Panc1 (cell line): ENCODE results near the gene ABI1. TPM values are rescaled to one million over a fixed set of nuclear protein-coding genes. Genes with fewer than 3 reads are reported as not detected.
A peak's percentile ranks its signal among the peaks of the same experiment; 100 is the strongest.
"Not testable (repeated sequence)": the region's sequence is repeated elsewhere in the genome, so short reads cannot be mapped to it uniquely, and the experiment has no call there.

ENCODE experiments used
- ATAC-seq: fragments of 200-7000 bp; cut with Tn5 transposase; 2 replicates; pipeline ENCODE4 v1.9.1; 2020; ENCODE audit warnings: mild to moderate bottlenecking, moderate library complexity
- BruUV-seq: library from RNA; stranded (reverse); fragments of 400-500 nt; replicated peaks from 2 replicates; lab custom pipeline; 2021; lab: Mats Ljungman, UMichigan
- CTCF ChIA-PET: fragments of 300-600 bp; sonication (Branson Sonifier 250); formaldehyde crosslinking; loops from one replicate; lab custom pipeline; 2022; ENCODE audit warnings: antibody characterized with exemption; lab: Charles Lee
- POLR2A ChIA-PET: fragments of 300-600 bp; sonication (Branson Sonifier 250); formaldehyde crosslinking; loops from one replicate; lab custom pipeline; 2022; ENCODE audit warnings: antibody characterized with exemption; lab: Charles Lee
- DNase-seq: peaks from one replicate; pipeline ENCODE4 v3.0.0-alpha.2; 2010; ENCODE audit warnings: low read depth, low spot score
- H3K27ac ChIP-seq: 2 replicates; pipeline ENCODE4 v1.5.1; 2011; ENCODE audit warnings: mild to moderate bottlenecking, low read length, inconsistent platforms
- H3K27me3 ChIP-seq: fragments of 200-500 bp; sonication (Bioruptor generic); 2 replicates; pipeline ENCODE4 v1.6.0; 2014; ENCODE audit warnings: low read length, inconsistent platforms; ENCODE audit not compliant: control insufficient read depth, insufficient read depth
- H3K36me3 ChIP-seq: fragments of 200-500 bp; sonication (Bioruptor generic); 2 replicates; pipeline ENCODE4 v1.5.1; 2014; ENCODE audit warnings: inconsistent platforms, mild to moderate bottlenecking, low read length, moderate library complexity; ENCODE audit not compliant: control insufficient read depth, insufficient read depth
- H3K4me1 ChIP-seq: 2 replicates; pipeline ENCODE4 v1.5.1; 2011; ENCODE audit warnings: inconsistent platforms, mild to moderate bottlenecking, low read length, moderate library complexity; ENCODE audit not compliant: control insufficient read depth, insufficient read depth
- H3K4me3 ChIP-seq, 2 experiments: 2 replicates each; pipeline ENCODE4 v1.5.1; 2011 to 2012; ENCODE audit warnings: low read depth in 2 of 2, low read length in 2 of 2, mild to moderate bottlenecking in 2 of 2, inconsistent platforms in 1 of 2, moderate library complexity in 1 of 2
- H3K9me3 ChIP-seq: fragments of 200-500 bp; sonication (Bioruptor generic); 2 replicates; pipeline ENCODE4 v1.5.1; 2014; ENCODE audit warnings: low read depth, mild to moderate bottlenecking, inconsistent platforms, low read length, moderate library complexity; ENCODE audit not compliant: control insufficient read depth, insufficient read depth
- POLR2AphosphoS5 ChIP-seq: IDR thresholded peaks from 2 replicates; pipeline ENCODE4 v1.6.1; 2012; ENCODE audit warnings: mild to moderate bottlenecking, low read depth, low read length, moderate library complexity
- REST ChIP-seq, 2 experiments: IDR thresholded peaks; 2 replicates each; pipeline ENCODE4 v1.6.1; 2011 to 2012; ENCODE audit warnings: low read depth in 2 of 2, control low read depth in 1 of 2, low read length in 1 of 2, mild to moderate bottlenecking in 1 of 2, moderate library complexity in 1 of 2; ENCODE audit not compliant: insufficient read depth in 1 of 2
- SIN3A ChIP-seq: IDR thresholded peaks from 2 replicates; pipeline ENCODE4 v1.6.1; 2012; ENCODE audit warnings: low read depth, mild to moderate bottlenecking, low read length, moderate library complexity, borderline replicate concordance; ENCODE audit not compliant: insufficient read depth
- TCF7L2 ChIP-seq: IDR thresholded peaks from 2 replicates; pipeline ENCODE4 v1.6.1; 2011; ENCODE audit warnings: mild to moderate bottlenecking, low read depth, low read length, inconsistent platforms
- in situ Hi-C: cut with HindIII; loops from 2 replicates; pipeline ENCODE4 v1.10.0; 2016; ENCODE audit warnings: low sequenced_read_pairs, low pct_unique_long_range_greater_than_20kb
- intact Hi-C: fragments of 100-400 bp; cut with micrococcal nuclease; formaldehyde crosslinking; loops from one replicate; pipeline ENCODE4 v1.10.0; 2022; ENCODE audit not compliant: unreplicated experiment
- total RNA-seq: library from RNA; stranded (reverse); gene quantifications from one replicate; pipeline ENCODE4 v1.2.1, GENCODE V29; 2021; ENCODE audit not compliant: unreplicated experiment
- TF ChIP-seq, protein P1 (sequence below): fragments of 450-650 bp; IDR thresholded peaks from 2 replicates; pipeline ENCODE4 v1.5.1; 2017; ENCODE audit warnings: mild to moderate bottlenecking

ABI1 gene
- total RNA-seq, 1 experiment from 2014 or later, result 35.2 TPM

DNA sequence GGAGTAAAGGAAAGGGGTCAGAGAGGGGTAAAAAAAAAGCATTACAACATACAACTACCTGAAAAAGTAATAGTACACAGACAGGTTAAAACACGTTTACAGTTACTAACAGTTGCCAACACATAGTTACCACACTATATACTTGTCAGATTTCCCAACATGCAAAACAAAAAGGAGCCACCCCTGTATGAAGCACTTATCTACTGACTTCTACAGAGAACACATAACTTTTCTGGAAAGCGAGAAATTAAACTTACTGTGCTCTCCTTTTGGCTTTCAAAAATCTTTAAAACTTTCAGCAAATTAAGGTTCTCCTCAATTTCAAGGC lies 2.1 kb downstream of the ABI1 start:
- in situ Hi-C loops, result no loop called here
- POLR2A ChIA-PET, result no interaction called here
- CTCF ChIA-PET, result no interaction called here
- no peak for ATAC-seq
- Histone ChIP-seq H3K4me3 (peak overlapping the region; percentile 80; a peak in 3 of 4 replicates), H3K9me3 (no peaks in the 10 kb centered on the region), H3K27ac (peak overlapping the region; percentile 84), H3K27me3 (no peaks in the 10 kb centered on the region), H3K4me1 (peaks cover 14% of the 10 kb centered on the region), H3K36me3 (peaks cover 2% of the 10 kb centered on the region; the same call in 1 of the 2 replicates)
- no peak for DNase-seq
- intact Hi-C loops, result no loop called here
- TF ChIP-seq, protein P1, sequence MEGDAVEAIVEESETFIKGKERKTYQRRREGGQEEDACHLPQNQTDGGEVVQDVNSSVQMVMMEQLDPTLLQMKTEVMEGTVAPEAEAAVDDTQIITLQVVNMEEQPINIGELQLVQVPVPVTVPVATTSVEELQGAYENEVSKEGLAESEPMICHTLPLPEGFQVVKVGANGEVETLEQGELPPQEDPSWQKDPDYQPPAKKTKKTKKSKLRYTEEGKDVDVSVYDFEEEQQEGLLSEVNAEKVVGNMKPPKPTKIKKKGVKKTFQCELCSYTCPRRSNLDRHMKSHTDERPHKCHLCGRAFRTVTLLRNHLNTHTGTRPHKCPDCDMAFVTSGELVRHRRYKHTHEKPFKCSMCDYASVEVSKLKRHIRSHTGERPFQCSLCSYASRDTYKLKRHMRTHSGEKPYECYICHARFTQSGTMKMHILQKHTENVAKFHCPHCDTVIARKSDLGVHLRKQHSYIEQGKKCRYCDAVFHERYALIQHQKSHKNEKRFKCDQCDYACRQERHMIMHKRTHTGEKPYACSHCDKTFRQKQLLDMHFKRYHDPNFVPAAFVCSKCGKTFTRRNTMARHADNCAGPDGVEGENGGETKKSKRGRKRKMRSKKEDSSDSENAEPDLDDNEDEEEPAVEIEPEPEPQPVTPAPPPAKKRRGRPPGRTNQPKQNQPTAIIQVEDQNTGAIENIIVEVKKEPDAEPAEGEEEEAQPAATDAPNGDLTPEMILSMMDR, result no peak
- TF ChIP-seq REST (IDR thresholded peaks at IDR 0.05; ENCODE audit: insufficient read depth in 1 of 2, low read depth in 2 of 2, low read length in 1 of 2) (no peak), SIN3A (no peak), POLR2AphosphoS5 (no peak), TCF7L2 (no peak)
- TSS peak; percentile 57 for BruUV-seq

- H3K9me3 ChIP-seq, result no peaks in the 10 kb centered on the region
- BruUV-seq, result no TSS peak
- TF ChIP-seq, protein P1, result no peak
- TF ChIP-seq TCF7L2 (no peak), REST (IDR thresholded peaks at IDR 0.05; ENCODE audit: insufficient read depth in 1 of 2, low read depth in 2 of 2, low read length in 1 of 2) (no peak), POLR2AphosphoS5 (no peak)
- in situ Hi-C loops, result no loop called here
- H3K27me3 ChIP-seq, result no peaks in the 10 kb centered on the region
- H3K4me1 ChIP-seq, result peaks cover 14% of the 10 kb centered on the region
- ATAC-seq, result no peak
- peak overlapping the region; percentile 80; a peak in 2 of 4 replicates for H3K4me3 ChIP-seq
- no peak overlapping the region; the same call in 1 of the 2 replicates for H3K27ac ChIP-seq
- intact Hi-C loops, result no loop called here
- CTCF ChIA-PET, result no interaction called here
- no peak for DNase-seq
- POLR2A ChIA-PET, result no interaction called here
- H3K36me3 ChIP-seq, result peaks cover 2% of the 10 kb centered on the region; the same call in 1 of the 2 replicates
These were observed 2.6 kb downstream of the ABI1 start for GRCh38 chr10:26857991-26858706.

DNA sequence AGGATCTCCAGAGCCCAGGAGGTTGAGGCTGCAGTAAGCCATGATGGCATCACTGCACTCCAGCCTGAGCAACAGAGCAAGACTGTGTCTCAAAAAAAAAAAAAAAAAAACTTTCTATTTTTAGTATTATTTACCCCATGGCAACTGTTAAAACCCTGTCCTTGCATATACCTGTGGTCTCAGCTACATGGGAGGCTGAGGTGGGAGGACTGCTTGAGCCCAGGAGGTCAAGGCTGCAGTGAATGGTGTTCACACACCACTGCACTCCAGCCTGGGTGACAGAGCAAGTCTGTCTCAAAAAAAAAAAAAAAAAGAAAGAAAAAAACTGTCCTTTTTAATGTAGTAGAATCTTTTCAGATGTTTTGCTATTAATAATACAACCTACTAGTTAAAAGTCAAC lies 3.2 kb downstream of the ABI1 start:
- ATAC-seq, H3K36me3 ChIP-seq, DNase-seq, H3K4me3 ChIP-seq, BruUV-seq, H3K27me3 ChIP-seq, POLR2A ChIA-PET, H3K9me3 ChIP-seq, intact Hi-C loops, CTCF ChIA-PET, H3K27ac ChIP-seq, in situ Hi-C loops: not testable (repeated sequence)
- H3K4me1 ChIP-seq, result peaks cover 14% of the 10 kb centered on the region
